Caco-2 (cell line): Measurements from ENCODE around the gene PI4KA. TPM values are rescaled to one million over a fixed set of nuclear protein-coding genes. Genes with fewer than 3 reads are reported as not detected.

ENCODE experiments used
- BruUV-seq: library from RNA; stranded (reverse); fragments of 400-500 nt; replicated peaks from 2 replicates; lab custom pipeline; 2021; lab: Mats Ljungman, UMichigan
- CTCF ChIA-PET: fragments of 300-600 bp; sonication (Branson Sonifier 250); formaldehyde crosslinking; loops from one replicate; lab custom pipeline; 2022; ENCODE audit warnings: antibody characterized with exemption; lab: Charles Lee
- POLR2A ChIA-PET: fragments of 300-600 bp; sonication (Branson Sonifier 250); formaldehyde crosslinking; loops from one replicate; lab custom pipeline; 2022; ENCODE audit warnings: antibody characterized with exemption; lab: Charles Lee
- DNase-seq, 2 experiments: peaks; one replicate each; pipeline versions ENCODE4 v3.0.0 to v3.0.0-alpha.2; 2020 to 2022
- H3K27me3 ChIP-seq: replicated peaks from 2 replicates; pipeline ENCODE4 v1.6.0; 2011; ENCODE audit warnings: low read length; ENCODE audit not compliant: control insufficient read depth, insufficient read depth
- H3K36me3 ChIP-seq: 2 replicates; pipeline ENCODE4 v1.5.1; 2011; ENCODE audit warnings: low read length; ENCODE audit not compliant: control insufficient read depth, insufficient read depth
- H3K4me1 ChIP-seq: fragments of 250-450 bp; sonication (Bioruptor Pico); 2 replicates; pipeline ENCODE4 v1.5.1; 2020; ENCODE audit warnings: mild to moderate bottlenecking
- H3K4me3 ChIP-seq: 2 replicates; pipeline ENCODE4 v1.5.1; 2011; ENCODE audit warnings: low read depth, mild to moderate bottlenecking, control low read depth, low read length
- H3K9me3 ChIP-seq: fragments of 250-450 bp; sonication (Bioruptor Pico); 2 replicates; pipeline ENCODE4 v1.5.1; 2020; ENCODE audit warnings: mild to moderate bottlenecking, moderate library complexity
- H3K27ac Mint-ChIP-seq: one replicate; pipeline ENCODE4 v1.8.0; 2022; ENCODE audit warnings: mixed read lengths; ENCODE audit not compliant: unreplicated experiment
- H3K27me3 Mint-ChIP-seq: one replicate; pipeline ENCODE4 v1.8.0; 2022; ENCODE audit warnings: mixed read lengths; ENCODE audit not compliant: insufficient read depth, unreplicated experiment
- H3K36me3 Mint-ChIP-seq: one replicate; pipeline ENCODE4 v1.8.0; 2022; ENCODE audit warnings: mild to moderate bottlenecking, mixed read lengths; ENCODE audit not compliant: insufficient read depth, unreplicated experiment
- H3K4me1 Mint-ChIP-seq: one replicate; pipeline ENCODE4 v1.8.0; 2022; ENCODE audit warnings: low read depth, mixed read lengths; ENCODE audit not compliant: unreplicated experiment
- H3K4me3 Mint-ChIP-seq: one replicate; pipeline ENCODE4 v1.8.0; 2022; ENCODE audit warnings: mild to moderate bottlenecking, moderate library complexity, mixed read lengths; ENCODE audit not compliant: unreplicated experiment
- H3K9me3 Mint-ChIP-seq: one replicate; pipeline ENCODE4 v1.8.0; 2022; ENCODE audit warnings: mixed read lengths; ENCODE audit not compliant: unreplicated experiment
- intact Hi-C: fragments of 100-400 bp; cut with micrococcal nuclease; formaldehyde crosslinking; loops from one replicate; pipeline ENCODE4 v1.10.0; 2022; ENCODE audit not compliant: unreplicated experiment
- total RNA-seq: library from RNA; stranded (reverse); gene quantifications from 2 replicates; pipeline ENCODE4 v1.2.3, GENCODE V29; 2022
- TF ChIP-seq, protein P1 (sequence below), 2 experiments: fragments of 200-600 bp in 1 of 2; IDR thresholded peaks; 1 replicate in 1 of 2; 2 replicates in 1 of 2; pipeline versions ENCODE4 v1.5.1 to v1.8.0; 2011 to 2022; ENCODE audit warnings: antibody characterized with exemption in 1 of 2, control low read depth in 1 of 2, inconsistent platforms in 1 of 2, low read depth in 1 of 2, low read length in 1 of 2, mild to moderate bottlenecking in 1 of 2, moderate library complexity in 1 of 2; ENCODE audit not compliant: insufficient read depth in 1 of 2, severe bottlenecking in 1 of 2, unreplicated experiment in 1 of 2

Gene PI4KA
- total RNA-seq, 1 experiment from 2014 or later = 66.9 TPM

DNA sequence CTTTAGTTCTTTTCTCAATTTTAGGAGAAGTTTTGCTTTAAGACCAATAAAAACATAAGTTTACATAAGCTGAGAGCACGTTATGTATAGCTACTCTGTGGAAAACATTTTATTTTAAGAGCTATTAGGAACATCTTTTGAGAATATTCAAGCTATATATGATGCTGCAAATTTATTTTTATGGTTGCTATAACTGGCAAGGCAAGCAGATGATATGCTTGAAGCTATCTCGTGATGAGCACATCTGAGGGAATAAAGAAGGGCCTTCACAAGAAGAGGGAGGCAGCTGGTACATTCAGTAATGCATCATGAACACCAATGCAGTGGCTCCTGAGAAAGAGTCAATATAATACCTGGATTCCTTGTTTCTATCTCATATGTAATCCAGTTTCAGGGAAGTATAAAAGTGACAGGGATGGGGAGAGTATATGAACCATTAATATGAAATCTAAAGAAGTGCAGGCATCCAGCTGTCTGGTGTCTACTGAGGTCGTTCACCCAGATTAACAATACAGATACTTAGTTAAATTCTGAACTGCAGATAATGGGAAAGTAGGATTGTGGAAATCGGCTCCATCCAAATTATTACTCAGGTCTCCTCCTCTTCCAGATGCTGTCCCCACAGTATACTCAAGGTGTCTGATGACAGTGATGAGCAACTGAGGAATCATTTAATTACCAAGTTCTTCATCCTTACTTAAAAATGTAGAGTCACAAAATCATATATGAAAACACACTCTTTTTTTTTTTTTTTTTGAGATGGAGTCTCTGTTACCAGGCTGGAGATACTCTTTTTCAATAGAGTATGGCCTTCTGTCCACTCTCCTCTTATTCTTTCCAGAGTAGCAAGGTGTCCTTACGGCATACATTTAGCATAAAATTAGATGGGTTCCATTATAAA, 185.1 kb downstream of the PI4KA start:
- Mint-ChIP-seq H3K27ac (no peak overlapping the region), H3K27me3 (no peaks in the 10 kb centered on the region), H3K9me3 (peaks cover 10% of the 10 kb centered on the region), H3K36me3 (no peaks in the 10 kb centered on the region), H3K4me1 (no peaks in the 10 kb centered on the region), H3K4me3 (no peak overlapping the region)
- Histone ChIP-seq H3K27me3 (no peaks in the 10 kb centered on the region), H3K4me3 (no peak overlapping the region), H3K36me3 (no peaks in the 10 kb centered on the region), H3K4me1 (no peaks in the 10 kb centered on the region), H3K9me3 (no peaks in the 10 kb centered on the region)
- ChIA-PET CTCF (no interaction called here), POLR2A (no interaction called here)
- BruUV-seq = no TSS peak
- intact Hi-C loops = no loop called here
- TF ChIP-seq, protein P1, sequence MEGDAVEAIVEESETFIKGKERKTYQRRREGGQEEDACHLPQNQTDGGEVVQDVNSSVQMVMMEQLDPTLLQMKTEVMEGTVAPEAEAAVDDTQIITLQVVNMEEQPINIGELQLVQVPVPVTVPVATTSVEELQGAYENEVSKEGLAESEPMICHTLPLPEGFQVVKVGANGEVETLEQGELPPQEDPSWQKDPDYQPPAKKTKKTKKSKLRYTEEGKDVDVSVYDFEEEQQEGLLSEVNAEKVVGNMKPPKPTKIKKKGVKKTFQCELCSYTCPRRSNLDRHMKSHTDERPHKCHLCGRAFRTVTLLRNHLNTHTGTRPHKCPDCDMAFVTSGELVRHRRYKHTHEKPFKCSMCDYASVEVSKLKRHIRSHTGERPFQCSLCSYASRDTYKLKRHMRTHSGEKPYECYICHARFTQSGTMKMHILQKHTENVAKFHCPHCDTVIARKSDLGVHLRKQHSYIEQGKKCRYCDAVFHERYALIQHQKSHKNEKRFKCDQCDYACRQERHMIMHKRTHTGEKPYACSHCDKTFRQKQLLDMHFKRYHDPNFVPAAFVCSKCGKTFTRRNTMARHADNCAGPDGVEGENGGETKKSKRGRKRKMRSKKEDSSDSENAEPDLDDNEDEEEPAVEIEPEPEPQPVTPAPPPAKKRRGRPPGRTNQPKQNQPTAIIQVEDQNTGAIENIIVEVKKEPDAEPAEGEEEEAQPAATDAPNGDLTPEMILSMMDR (IDR thresholded peaks at IDR 0.05; ENCODE audit: insufficient read depth in 1 of 2, low read depth in 1 of 2, low read length in 1 of 2, severe bottlenecking in 1 of 2, unreplicated experiment in 1 of 2) = no peak
- no peak for DNase-seq

GRCh38 chr22:20672732-20673131, 185.9 kb downstream of the PI4KA start:
- TF ChIP-seq, protein P1 (IDR thresholded peaks at IDR 0.05; ENCODE audit: insufficient read depth in 1 of 2, low read depth in 1 of 2, low read length in 1 of 2, severe bottlenecking in 1 of 2, unreplicated experiment in 1 of 2) = no peak
- BruUV-seq = no TSS peak
- no peak overlapping the region for H3K4me3 Mint-ChIP-seq

DNA sequence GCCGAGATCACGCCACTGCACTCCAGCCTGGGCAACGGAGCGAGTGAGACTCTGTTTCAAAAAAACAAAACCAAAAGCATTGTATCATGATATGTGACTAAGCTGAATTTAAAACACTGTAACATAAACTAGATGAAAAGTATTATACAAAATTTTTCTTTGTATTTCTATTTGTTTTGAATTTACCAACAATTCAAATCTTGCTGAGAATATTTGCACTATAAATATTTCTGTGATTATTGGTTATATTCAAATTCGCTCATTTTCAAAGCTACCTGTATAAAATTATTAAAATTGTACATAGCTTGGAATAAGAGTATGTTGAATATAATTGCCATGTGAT, 186.6 kb downstream of the PI4KA start:
- H3K36me3 Mint-ChIP-seq = no peaks in the 10 kb centered on the region
- ChIA-PET POLR2A (no interaction called here), CTCF (no interaction called here)
- intact Hi-C loops = no loop called here
- Histone ChIP-seq H3K4me3 (no peak overlapping the region), H3K36me3 (no peaks in the 10 kb centered on the region), H3K4me1 (no peaks in the 10 kb centered on the region), H3K9me3 (no peaks in the 10 kb centered on the region), H3K27me3 (no peaks in the 10 kb centered on the region)
- BruUV-seq = no TSS peak
- H3K4me3 Mint-ChIP-seq = no peak overlapping the region
- no peaks in the 10 kb centered on the region for H3K27me3 Mint-ChIP-seq
- TF ChIP-seq, protein P1 (IDR thresholded peaks at IDR 0.05; ENCODE audit: insufficient read depth in 1 of 2, low read depth in 1 of 2, low read length in 1 of 2, severe bottlenecking in 1 of 2, unreplicated experiment in 1 of 2) = no peak
- no peak for DNase-seq
- no peak overlapping the region for H3K27ac Mint-ChIP-seq
- H3K4me1 Mint-ChIP-seq = no peaks in the 10 kb centered on the region
- H3K9me3 Mint-ChIP-seq = no peaks in the 10 kb centered on the region

More at GRCh38 chr22:20672732-20673131, 185.9 kb downstream of the PI4KA start:
- H3K27me3 Mint-ChIP-seq = no peaks in the 10 kb centered on the region
- Histone ChIP-seq H3K36me3 (no peaks in the 10 kb centered on the region), H3K27me3 (no peaks in the 10 kb centered on the region), H3K4me1 (no peaks in the 10 kb centered on the region), H3K4me3 (no peak overlapping the region), H3K9me3 (no peaks in the 10 kb centered on the region)
- peaks cover 2% of the 10 kb centered on the region for H3K9me3 Mint-ChIP-seq
- intact Hi-C loops = no loop called here
- no peaks in the 10 kb centered on the region for H3K4me1 Mint-ChIP-seq
- ChIA-PET CTCF (no interaction called here), POLR2A (no interaction called here)
- DNase-seq = no peak
- H3K36me3 Mint-ChIP-seq = no peaks in the 10 kb centered on the region
- no peak overlapping the region for H3K27ac Mint-ChIP-seq
